Erythroblast (primary cell): ENCODE results near the gene HERC4.

Source experiments
- DNase-seq, 2 experiments: peaks; one replicate each; lab custom pipeline; 2025; lab: John Stamatoyannopoulos, UW
- GATA1 ChIP-seq: IDR thresholded peaks from 2 replicates; pipeline ENCODE4 v1.6.1; 2011; ENCODE audit warnings: low read depth, mild to moderate bottlenecking, control low read depth, low read length, moderate library complexity
- POLR2A ChIP-seq: IDR thresholded peaks from 2 replicates; pipeline ENCODE4 v1.6.1; 2011; ENCODE audit warnings: mild to moderate bottlenecking, low read length

The HERC4 gene

DNA sequence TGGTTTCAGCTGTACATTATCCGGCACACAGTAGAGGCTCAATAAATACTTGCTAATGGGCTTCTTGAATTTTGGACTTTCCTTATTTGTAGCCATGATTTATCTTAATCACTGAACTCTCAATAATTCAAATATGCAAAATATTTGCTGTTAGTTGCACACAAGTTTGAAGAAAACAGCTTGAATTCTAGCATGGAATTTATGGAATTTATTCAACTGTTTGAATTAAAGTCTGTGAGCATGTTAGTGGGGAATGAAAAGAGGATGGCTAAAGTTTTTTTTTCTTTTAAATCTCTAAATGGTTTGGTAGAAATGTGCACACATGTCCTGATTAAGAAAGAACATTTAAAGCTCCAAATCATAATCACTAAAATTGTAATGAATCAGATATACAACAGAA is 148.1 kb downstream of the HERC4 start:
- no peak for DNase-seq
- TF ChIP-seq GATA1 (no peak), POLR2A (no peak)

- TF ChIP-seq GATA1: no peak
- no peak for TF ChIP-seq POLR2A
- DNase-seq: no peak
Observed at GRCh38 chr10:67925449-67926005, 149.6 kb downstream of the HERC4 start.

GRCh38 chr10:67924136-67924535 is 150.9 kb downstream of the HERC4 start:
- TF ChIP-seq POLR2A: no peak
- TF ChIP-seq GATA1: no peak
- no peak for DNase-seq

- DNase-seq: no peak
Observed at GRCh38 chr10:67923551-67923950, 151.5 kb downstream of the HERC4 start.

GRCh38 chr10:67921065-67921464 is 154.0 kb downstream of the HERC4 start:
- no peak for TF ChIP-seq GATA1
- TF ChIP-seq POLR2A: no peak
- DNase-seq: no peak

More at GRCh38 chr10:67923551-67923950, 151.5 kb downstream of the HERC4 start:
- TF ChIP-seq GATA1 (no peak), POLR2A (no peak)

- TF ChIP-seq GATA1 (no peak), POLR2A (no peak)
Observed at GRCh38 chr10:67917679-67918078, 157.4 kb downstream of the HERC4 start.

DNA sequence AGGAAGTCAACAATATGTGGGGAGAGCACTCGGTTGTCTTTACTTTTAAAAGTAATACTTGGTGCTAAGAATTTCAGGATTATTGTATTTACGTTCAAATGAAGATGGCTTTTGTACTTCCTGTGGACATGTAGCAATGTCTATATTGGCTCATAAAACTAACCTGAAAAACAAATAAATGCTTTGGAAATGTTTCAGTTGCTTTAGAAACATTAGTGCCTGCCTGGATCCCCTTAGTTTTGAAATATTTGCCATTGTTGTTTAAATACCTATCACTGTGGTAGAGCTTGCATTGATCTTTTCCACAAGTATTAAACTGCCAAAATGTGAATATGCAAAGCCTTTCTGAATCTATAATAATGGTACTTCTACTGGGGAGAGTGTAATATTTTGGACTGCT is 157.9 kb downstream of the HERC4 start:
- no peak for TF ChIP-seq GATA1
- TF ChIP-seq POLR2A: no peak

More at GRCh38 chr10:67917679-67918078, 157.4 kb downstream of the HERC4 start:
- DNase-seq: no peak

DNA sequence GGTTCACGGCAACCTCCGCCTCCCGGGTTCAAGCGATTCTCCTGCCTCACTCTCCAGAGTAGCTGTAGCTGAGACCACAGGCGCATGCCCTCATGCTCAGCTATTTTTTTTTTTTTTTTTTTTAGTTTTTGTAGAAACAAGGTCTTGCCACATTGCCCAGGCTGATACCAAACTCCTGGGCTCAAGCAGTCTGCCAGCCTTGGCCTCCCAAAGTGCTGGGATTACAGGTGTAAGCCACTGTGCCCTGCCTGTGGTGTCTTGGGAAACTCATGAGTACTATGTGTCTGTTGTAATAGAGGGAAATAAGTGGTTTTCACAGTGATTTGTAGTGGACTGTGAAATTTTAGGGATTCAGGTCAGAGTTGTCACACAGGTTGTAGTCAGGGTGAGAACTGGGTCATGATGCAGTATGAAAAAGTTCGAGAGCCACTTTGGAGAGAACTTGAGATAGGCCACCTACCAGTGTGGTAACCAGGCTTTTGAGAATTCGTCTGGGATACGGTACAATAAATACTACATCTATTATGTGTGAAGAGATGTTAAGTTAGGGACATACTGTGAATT is 160.2 kb downstream of the HERC4 start:
- TF ChIP-seq POLR2A: no peak
- no peak for TF ChIP-seq GATA1
- DNase-seq: no peak

More for the DNA sequence above, 157.9 kb downstream of the HERC4 start:
- no peak for DNase-seq

- no peak for DNase-seq
- TF ChIP-seq GATA1: no peak
- TF ChIP-seq POLR2A: no peak
Observed at GRCh38 chr10:67912331-67912946, 162.6 kb downstream of the HERC4 start.

- TF ChIP-seq POLR2A: no peak
- TF ChIP-seq GATA1: no peak
- DNase-seq: no peak
Observed at GRCh38 chr10:67903581-67903980, 171.5 kb downstream of the HERC4 start.

GRCh38 chr10:67893637-67894036 is 181.4 kb downstream of the HERC4 start:
- TF ChIP-seq POLR2A: no peak
- TF ChIP-seq GATA1: no peak
- no peak for DNase-seq

- peak; percentile 85 to 90 for DNase-seq
- TF ChIP-seq GATA1 (no peak), POLR2A (peak; percentile 59)
Observed at GRCh38 chr10:67884842-67885670, 190.0 kb downstream of the HERC4 start.

GRCh38 chr10:67884313-67884841 is 190.7 kb downstream of the HERC4 start, which contains the start of gene SIRT1:
SIRT1 (plus strand) TSS chr10:67884656; CDS start chr10:67884722, 66 bp downstream.
- TF ChIP-seq GATA1 (no peak), POLR2A (peak; percentile 88)
- peak; percentile 96 to 98 for DNase-seq
